Glomerular visceral epithelial cell (primary cell): ENCODE measurements around the gene HSF2.
A peak's percentile ranks its signal among the peaks of the same experiment; 100 is the strongest.

Source experiments
- DNase-seq: peaks from one replicate; pipeline ENCODE4 v3.0.0-alpha.2; 2016; ENCODE audit errors: extremely low spot score

Gene HSF2, protein sequence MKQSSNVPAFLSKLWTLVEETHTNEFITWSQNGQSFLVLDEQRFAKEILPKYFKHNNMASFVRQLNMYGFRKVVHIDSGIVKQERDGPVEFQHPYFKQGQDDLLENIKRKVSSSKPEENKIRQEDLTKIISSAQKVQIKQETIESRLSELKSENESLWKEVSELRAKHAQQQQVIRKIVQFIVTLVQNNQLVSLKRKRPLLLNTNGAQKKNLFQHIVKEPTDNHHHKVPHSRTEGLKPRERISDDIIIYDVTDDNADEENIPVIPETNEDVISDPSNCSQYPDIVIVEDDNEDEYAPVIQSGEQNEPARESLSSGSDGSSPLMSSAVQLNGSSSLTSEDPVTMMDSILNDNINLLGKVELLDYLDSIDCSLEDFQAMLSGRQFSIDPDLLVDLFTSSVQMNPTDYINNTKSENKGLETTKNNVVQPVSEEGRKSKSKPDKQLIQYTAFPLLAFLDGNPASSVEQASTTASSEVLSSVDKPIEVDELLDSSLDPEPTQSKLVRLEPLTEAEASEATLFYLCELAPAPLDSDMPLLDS

DNA sequence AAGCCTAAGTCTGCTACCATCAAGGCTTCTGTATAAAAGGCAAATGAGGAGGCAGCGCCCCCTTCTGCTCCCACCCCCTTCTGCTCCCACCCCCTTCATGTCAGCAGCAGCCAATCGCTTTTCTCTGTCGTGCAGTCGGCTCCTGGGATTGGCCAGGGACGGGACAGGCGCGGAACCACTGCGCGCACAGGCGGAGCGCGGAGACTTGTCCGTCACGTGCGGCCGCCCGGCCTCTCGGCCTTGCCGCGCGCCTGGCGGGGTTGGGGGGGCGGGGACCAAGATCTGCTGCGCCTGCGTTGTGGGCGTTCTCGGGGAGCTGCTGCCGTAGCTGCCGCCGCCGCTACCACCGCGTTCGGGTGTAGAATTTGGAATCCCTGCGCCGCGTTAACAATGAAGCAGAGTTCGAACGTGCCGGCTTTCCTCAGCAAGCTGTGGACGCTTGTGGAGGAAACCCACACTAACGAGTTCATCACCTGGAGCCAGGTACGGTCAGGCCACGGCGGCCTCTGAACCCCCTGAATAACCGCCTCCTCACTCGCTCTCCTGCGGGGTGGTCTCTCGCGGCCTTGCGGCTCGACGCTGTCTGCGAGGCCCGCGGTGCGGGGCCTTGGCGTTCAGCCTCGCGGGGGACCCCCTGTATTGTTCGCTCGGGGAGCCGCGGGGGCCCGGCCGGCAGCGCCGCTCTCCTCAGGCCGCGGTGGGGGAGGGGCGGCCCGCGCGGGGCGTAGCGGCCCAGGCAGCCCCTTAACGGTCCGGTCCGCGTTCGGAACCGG lies at the start of gene HSF2:
Gene HSF2, plus strand, starts transcription at position 305 of the 773 bp plus-strand sequence. Its CDS starts 86 bp downstream, at position 391.
- DNase-seq: peak; percentile 99

DNA sequence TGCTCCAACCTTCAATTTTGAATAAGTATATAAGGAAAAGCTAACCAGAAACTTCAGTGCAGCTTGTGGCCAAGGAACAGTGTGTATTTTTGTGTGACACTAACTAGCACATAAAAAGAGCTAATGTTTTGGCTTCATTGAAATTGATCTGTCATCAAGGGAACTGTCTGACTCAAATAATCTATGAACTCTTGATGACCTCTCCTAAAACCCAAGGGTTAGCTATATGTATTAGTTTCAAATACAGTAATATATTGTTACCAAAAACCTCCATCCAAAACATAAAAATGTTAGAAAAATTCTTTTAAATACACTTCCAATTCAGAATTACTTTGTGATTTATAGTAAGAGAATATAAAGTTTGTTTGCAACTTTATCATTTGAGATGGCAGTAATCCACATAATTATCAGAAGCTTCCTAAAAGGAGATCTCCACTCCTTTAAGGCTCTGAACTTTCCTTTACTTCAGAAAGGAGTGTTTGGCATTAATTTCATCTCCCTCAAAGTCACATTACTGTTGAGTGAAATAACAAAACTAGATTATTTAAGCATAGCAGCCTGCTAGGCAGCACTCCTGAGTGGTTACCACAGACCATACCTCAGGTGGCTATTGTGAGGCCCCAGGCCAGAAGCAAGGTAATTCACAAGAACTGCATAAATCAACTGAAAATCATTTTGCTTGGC lies 46.3 kb upstream of the HSF2 start:
- DNase-seq: no peak

DNA sequence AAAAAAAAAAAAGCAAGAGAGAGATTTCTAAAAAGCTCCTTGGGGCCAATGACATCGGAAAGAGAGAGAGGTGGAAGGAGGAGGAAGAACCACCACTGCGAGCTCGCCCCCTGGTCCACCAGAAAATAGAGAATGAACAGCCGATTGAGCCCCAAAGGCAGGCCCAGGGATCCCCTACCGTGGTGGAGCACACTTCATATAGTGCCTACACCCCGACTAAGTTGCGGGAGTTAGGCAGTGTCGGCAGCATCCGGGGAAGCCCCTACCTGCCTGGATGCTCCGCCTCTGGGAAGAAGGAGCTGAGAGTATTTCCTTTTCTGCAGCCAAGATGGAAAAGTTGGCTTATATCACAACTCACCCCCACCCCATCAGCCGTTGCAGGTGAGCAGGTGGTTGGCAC lies 38.6 kb upstream of the HSF2 start:
- no peak for DNase-seq

DNA sequence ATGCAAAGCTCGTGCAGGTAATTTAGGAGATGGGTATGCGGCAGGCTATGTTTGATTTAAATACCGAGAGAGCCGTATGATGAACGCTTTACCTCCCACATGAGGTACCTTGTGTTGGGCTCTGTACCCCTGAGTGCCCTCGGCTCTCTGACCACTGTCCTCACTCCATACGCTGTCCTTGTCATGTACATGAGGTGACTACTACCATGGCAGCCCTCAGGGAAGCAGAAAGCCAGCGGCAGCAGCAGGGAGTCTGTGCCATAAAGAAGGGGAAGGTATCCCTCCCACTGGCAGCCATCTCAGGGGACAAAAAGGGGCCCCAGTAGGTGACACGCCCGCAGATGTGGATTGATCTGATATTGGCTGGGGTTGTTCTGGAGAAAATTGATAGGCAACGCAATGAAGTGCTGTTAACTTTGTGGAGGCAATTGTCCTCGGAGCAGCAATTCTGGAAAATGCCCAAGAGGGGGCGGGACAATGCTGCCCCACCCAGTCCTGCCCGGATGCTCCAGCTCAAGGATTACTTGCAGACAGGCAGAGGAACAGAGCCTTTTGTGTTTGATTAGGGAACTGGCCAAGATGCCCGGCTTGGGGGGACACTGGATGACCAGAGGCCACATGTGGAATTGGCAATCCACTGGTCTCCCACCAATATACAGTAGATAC lies 38.0 kb upstream of the HSF2 start:
- no peak for DNase-seq

DNA sequence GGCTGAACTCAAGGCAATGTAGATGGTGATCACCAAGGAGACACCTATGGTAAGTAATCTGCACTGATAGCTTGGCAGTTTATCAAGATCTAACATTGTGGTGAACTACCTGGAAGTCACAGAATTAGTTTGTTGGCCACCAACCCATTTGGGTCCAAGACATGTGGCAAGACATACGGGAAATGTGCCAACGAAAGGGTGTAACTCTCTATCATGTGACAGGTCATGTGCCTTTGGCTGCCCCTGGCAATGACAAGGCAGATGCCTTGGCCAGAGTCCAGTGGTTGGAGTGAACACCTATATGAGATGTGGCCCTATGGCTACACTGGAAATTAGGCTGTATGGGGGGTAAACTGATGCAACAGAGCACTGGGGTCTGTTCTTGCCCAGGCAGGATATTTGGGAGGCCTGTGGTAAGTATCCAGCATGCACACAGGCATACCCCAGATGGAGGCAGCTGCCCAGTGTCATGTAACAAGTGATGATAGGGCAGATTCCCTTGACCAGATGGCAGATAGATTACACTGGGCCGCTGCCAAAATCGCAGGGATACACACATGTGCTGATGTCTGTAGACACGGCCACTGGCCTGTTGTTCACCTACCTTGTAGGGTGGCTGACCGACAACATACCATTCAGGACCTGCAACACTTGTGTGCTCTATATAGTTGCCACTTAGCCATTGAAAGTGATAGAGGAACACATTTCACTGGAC lies 35.5 kb upstream of the HSF2 start:
- no peak for DNase-seq

DNA sequence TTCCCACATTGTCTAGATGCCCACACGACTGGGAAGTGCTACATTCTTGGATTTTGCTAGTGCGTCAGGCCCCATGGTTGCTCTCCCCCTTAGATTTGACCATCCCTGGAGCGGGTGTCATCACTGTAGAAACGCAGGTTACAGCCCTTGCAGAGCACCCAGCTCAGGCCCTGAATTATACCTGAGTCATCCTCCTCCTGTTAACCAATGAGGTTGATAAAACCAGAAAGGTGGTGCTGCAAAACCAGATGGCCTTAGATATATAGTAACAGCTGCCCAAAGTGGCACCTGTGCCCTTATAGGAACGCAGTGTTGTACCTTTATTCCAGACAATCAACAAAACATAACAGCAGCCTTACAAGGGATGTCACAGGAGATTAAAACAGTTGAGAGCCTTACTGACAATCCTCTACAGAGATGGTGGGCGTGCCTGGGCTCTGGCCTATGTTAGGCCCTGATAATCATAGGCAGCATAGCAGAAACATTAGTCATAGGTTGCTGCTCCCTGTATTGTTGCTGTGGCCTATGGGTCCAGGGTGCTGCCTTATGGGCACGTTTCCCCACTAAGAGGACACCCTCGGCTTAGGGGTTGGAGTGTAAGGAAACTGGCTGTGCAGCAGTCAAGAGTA lies 33.6 kb upstream of the HSF2 start:
- peak; percentile 8 for DNase-seq

DNA sequence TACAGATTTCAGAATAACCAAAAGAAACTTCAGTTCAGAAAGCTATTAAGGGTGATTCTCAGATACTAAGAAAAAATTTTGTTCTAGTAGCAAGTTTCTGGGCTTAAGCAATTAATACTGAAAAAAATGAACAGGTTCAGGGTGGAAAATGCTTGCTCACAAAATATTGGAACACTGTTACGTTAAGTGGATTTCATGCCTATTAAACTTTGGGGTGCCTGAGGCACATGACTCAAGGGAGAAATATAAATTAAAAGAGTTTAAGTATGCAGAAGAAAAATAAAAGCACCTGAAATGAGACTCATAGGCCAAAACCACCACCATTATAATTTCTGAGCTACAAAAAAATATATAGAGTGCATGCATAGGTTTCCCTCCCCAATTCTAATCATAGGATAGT lies 32.3 kb upstream of the HSF2 start:
- no peak for DNase-seq

DNA sequence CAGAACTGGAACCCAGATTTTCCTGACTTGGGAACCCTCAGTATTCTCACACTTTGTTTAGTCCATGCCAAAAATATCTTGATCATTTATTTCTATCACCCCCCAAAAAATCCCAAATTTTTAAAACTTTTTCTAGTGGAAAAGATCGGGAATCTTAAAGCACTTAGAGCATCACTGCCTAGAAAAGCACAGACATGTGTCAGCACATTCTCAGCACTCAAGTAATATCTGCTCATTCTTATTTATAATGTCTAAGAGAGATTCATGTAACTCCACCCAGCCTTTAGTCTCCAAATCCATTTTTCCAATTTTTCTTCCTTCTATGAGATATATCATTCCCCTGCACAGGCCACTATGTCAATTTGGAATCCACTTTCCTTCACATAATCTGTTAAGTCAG lies 29.9 kb upstream of the HSF2 start:
- no peak for DNase-seq

DNA sequence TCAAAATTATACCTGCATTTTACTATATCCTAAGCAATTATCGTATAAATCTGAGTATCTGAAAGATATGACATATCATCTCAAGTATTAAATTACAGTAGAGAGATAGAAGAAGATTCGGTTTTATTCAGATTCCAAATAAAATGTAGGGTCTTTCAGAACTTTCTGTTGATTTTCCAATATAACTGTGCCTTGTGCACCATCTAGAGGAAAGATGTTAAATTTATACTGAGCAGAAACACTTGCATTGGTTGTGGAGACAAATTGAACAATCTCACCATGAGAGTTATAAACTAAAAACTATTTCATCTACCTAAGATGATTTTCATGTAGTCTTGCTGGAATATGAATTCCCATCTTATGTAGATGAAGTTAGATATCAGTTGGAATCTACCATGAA lies 26.8 kb upstream of the HSF2 start:
- DNase-seq: no peak

DNA sequence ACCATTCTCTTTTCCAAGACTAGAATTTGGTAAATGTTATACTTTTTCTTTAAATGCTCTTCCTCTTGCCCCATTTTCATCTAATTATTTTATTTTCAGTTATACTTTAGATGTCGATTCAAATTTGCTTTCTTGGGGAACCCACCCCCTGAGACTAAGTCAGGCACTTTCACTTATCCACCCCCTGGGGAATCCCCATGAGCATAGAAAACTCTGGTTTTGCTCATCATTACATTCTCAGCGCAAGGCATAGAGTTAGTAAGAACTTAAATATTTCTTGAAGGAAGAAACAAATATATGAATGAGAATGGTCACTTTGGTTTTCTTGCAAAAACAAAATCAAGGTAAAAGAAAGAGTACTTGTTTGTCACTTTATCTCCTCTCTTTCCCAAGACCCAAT lies 25.1 kb upstream of the HSF2 start:
- DNase-seq: no peak

DNA sequence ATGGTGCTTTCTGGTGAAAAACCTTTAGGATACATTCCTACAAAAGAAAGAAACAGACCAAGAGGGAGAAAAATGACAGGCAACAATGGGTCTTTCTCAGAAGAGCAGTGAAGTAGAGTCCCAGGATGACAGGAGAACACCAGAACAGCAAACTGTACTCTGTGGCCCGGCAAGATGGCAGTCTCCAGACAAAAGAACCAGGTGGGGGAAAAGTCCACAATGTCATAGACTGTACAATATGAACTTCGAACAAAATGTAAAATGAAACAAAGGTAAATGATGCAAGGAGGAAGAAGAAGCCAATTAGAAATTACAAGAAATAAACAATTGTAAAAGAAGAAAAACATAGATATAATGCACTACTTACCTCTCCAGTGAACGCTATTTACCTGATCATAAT lies 23.2 kb upstream of the HSF2 start:
- DNase-seq: no peak

DNA sequence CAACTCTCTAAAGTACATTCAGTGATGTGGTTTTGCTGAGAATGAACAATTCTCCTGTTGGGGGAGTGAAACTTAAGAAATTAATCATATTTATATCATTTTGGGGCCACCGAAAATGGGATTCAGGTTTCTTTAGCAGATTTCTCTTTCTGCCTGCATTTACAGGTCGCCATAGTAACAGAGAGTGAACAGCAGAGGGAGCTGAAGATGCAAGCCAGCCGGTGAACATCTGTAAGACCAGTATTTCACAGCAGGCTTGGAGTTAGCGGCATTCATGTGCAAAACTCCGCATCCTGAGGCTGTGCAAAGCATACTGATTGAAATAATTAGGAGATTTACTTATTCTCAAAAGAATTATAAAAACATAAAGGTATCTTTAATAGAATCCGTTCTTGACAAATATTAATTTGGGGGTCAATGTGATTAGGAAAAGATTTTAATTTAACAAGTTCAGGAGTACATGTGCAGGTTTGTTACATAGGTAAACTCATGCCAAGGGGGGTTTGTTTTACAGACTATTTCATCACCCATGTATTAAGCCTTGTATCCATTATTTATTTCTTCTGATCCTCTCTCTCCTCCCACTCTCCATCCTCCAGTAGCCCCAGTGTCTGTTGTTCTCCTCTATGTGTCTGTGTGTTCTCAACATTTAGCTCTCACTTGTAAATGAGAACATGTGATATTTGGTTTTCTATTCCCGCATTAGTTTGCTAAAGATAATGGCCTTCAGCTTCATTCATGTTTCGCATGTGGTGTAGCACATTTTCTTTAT lies 17.8 kb upstream of the HSF2 start:
- DNase-seq: peak; percentile 67

DNA sequence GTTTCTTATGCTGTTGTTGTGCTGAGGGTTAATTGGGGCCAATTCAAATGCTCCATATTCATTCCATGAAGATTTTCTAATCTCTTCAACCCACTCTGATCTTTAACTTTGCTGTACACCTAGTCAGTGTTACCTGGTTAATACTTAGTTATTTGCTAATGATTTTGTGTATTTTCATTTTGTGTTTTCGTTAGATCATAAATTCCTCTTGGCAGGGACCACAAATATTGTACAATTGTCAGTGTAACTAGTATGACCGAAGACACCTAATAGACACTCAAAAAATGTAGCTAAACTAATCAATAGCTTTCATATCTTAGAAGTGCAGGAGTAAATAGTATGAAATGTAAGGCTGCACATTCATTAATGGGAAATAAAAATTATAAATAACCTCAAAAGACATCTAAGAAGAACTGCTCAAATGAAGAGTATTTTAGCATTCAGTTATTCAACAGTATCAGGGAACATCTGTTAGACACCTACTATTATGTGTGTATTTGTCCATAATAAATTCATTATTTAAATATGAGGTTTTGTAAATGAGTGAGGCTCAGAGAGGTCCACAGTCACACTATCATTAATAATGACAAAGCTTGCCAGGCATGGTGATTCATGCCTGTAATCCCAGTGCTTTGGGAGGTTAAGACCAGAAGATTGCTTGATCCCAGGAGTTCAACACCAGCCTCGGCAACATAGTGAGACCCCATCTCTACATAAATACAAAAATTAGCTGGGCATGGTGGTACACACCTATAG lies 13.4 kb upstream of the HSF2 start:
- no peak for DNase-seq

DNA sequence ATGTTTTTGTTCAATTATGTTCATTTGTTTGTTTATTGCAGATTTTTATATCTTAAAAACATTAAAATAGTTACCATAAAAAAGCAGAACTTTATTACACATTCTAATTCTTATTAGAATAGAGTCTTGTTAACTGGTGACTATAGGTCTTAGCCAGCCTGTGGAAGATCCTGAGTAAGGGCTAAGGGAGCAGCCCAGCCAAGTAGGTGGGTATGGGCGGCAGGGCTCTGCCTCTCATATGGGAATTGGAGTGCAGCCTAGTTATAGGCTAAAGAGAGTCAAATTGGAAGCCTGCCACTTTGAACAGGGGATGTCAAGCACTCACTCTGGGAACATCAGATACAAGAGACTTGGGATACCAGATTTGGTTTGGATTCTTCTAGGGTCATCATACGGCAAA lies 10.5 kb upstream of the HSF2 start:
- no peak for DNase-seq

DNA sequence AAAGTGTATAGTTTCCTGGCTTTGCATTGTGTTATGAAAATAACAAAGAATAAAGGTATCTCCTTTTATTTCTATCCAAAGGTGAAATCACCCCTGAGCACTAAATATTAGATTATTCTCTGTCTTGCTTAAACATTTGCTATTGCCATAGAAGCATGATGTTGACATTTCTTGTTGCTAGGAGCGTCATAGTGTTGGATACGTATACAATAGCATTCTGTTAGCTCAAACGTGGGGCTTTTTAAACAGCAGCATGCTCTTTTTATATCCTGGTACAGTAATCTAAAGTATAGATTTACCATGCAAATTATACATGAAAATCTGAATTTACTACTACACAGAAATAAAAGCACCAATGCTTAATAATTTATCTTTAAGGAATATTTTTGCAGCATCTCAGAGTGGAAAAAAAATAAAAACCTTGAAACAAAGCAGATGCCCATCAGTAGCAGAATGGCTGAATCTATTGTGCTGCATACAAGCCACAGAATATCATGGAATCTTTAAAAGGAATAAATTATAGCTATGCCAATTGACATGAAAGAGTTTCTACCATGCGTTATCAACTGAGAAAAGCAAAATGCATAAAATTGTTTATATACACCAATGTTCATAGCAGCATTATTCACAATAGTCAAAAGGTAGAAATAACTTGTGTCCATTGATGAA lies 9.6 kb upstream of the HSF2 start:
- no peak for DNase-seq

DNA sequence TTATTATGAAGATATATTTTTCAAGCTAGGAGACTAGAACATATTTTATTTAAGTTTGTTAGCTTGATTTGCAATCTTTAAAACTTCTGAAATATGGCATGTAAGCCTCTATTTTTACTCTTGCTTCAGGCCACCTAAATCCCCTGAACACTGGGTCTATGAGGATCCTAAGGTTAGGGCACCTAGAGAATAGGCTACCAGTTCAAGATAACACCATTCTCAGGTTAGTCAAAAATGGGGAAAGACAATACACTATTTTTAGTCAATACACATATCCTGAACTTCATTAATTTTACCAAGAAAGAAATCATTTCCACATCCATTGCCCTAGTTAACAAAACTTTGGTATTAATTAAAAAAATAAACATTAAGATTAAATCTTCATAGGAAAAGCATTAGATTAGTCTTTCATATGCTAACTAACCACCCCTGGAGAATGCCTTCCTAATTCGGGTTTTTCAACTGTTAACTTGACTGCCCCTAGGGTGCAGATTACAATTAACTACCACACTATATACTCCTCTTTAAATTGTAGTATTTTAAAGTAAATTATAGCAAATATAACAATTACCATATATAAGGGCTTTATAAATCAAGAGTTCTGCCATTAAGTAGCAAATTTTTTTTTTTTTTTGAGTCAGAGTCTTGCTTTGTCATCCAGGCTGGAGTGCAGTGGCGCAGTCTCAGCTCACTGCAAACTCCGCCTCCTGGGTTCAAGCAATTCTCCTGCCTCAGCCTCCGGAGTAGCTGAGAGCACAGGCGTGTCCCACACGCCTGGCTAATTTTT lies 6.7 kb upstream of the HSF2 start:
- DNase-seq: no peak

DNA sequence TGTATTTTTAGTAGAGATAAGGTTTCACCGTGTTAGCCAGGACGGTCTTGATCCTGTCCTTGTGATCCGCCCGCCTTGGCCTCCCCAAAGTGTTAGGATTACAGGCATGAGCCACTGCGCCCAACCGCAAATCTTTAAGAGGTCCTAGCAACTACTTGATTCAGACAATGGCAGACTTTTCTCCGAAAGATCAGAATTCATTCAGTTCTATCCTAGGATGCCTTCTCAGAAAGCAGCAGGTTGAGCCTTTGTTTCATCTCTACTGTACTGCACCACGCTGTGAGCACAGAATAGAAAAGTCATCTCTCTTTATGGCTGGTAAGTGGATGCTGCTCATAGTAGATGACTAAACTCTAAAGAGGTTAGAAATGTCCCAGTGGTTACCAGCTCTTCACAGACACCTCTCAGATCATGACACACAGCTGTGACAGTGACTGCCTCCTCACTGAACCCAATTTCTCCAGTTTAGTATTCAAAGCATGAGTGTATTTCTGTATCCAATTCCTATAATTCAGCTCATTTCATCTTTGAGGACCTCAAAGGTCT lies 6.0 kb upstream of the HSF2 start:
- DNase-seq: no peak

DNA sequence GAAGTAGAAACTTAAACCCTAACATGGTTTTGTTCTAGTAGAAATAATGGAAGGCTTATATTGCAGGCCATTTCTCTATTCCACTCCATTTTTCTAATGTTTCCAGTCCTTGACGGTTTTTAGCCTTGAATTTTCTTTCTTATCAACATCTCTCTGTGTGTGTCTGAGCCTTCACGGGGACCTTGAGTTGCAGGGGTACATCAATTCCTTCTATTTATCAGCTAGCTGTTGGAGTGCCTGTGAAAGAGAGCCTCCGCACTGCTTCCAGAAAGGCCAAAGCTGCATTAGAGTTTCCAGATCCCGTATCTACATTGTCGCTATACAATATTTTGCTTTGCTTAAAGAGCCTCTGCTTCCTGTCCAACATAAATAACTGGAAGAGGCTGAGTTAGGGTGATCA lies 5.4 kb upstream of the HSF2 start:
- DNase-seq: no peak
